ENCODE results near the gene LZTR1.
"Not testable (repeated sequence)": the region's sequence is repeated elsewhere in the genome, so short reads cannot be mapped to it uniquely, and the experiment has no call there.

LZTR1 gene

DNA sequence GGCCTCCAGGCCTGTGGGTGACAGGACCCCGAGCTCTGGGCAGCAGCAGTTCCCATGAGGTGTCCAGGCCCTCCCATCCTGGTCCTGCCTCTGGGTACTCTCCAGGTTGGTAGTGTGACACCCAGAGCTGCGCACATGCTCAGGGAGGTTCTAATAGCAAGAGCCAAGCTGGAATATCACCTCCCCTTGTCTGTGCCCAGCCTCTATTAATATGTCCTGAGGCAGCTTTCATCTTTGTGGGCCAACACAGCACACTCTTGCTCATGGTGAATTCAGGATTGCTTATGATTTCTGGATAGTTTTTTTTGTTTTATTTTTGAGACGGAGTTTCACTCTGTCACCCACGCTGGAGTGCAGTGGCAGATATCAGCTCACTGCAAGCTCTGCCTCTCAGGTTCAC lies 36.2 kb downstream of the LZTR1 start:
- DNase-seq: no peak

DNA sequence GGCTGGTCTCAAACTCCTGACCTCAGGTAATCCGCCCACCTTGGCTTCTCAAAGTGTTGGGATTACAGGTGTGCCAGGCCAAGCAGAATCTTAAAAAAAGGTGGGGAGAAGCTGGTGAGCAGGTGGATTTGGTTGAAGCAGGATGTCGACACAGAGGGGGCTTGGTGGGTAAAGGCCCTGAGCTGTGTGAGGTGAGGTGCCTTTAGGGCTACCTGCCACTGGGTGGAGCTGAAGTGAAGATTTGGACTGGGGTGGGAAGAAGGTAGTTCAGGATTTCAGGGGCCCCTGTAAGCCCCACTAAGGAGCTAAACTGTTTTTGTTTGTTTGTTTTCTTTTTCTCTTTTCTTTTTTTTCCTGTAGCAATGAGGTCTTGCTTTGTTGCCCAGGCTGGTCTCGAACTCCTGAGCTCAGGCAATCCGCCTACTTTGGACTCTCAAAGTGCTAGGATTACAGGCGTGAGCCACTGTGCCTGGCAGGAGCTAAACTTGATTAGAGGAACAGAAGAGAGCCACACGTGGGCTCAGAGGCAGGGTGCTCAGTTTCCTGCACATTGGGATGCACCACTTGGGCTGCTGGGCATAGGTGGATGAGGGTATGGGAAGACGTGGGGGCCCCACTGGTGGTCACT lies 38.8 kb downstream of the LZTR1 start:
- DNase-seq: no peak

DNA sequence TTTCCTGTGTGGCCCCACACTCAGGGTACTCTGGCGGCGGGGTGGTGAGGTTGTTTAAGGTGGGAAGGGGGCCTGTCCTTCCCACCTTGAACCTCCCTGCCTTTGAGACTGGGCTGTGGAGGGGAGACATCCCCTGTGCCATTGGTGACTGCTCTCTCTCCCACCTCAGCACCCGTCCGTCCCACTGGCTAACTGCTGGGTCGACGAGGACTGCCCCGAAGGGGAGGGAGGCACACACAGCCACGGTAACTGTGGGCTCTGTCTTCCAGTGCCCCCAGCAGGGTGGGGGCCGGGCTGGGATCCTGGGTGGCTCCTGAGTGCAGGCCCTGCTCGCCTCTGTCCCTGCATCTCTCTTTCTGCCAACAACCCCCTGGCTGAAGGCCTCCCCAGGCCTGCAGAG lies 40.4 kb downstream of the LZTR1 start:
- no peak for DNase-seq

DNA sequence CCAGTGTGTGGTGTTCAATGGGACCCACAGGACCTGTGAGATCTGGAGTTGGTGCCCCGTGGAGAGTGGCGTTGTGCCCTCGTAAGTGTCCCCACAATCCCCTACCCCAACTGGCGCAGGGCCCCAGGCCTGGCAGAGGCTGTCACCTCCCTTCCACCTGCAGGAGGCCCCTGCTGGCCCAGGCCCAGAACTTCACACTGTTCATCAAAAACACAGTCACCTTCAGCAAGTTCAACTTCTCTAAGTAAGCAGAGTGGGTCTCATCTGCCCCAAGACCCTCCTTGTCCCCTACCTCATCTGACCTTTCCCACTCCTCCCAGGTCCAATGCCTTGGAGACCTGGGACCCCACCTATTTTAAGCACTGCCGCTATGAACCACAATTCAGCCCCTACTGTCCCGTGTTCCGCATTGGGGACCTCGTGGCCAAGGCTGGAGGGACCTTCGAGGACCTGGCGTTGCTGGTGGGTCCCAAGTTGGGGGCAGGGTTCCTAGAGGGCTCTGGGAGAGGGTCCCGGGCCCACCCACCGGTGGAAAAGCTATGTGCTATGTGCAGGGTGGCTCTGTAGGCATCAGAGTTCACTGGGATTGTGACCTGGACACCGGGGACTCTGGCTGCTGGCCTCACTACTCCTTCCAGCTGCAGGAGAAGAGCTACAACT lies 41.0 kb downstream of the LZTR1 start:
- DNase-seq: no peak

DNA sequence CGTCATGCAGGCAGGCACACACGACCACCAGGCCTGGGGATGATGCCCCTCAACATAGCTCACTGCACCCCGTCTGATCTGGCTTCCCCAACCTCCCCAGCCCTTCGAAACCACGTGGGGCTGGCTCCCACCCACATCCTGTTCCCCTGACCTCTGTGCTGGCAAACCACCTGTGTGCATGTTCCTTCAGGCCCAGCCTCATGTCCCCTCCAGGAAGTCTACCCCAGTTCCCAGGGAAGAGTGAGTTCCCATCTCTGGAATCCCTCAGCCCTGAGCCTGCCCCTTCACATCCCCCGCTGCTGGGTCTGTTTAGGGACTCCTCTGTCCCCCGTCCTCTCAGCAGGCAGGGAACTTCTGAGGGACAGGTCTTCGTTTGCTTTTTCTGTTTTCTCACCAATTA lies 43.2 kb downstream of the LZTR1 start:
- DNase-seq: no peak

DNA sequence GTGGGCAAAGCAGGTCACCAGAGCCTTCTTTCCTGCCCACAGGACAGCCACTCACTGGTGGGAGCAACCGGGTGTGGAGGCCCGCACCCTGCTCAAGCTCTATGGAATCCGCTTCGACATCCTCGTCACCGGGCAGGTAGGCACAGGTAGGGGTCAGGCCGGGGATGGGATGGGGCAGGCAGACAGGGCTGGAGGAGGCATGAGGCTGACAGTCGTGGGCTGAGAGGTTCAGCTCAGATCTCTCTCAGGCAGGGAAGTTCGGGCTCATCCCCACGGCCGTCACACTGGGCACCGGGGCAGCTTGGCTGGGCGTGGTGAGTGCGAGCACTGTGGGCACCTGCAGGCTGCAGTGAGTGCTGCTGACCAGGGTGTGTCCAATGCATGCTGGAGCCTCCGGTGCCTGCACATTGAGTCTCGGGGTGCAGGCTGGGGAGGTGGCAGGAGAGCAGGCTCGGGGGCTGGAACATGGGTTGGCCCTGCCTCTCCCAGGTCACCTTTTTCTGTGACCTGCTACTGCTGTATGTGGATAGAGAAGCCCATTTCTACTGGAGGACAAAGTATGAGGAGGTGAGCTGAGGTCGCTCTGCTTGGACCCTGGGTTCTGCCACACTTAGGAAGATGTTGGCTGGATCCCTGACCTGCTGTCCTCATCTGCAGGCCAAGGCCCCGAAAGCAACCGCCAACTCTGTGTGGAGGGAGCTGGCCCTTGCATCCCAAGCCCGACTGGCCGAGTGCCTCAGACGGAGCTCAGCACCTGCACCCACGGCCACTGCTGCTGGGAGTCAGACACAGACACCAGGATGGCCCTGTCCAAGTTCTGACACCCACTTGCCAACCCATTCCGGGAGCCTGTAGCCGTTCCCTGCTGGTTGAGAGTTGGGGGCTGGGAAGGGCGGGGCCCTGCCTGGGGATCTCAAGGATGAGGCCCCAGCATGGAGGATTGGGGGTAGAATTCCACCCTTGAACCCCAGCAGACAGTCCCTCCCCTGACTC lies 44.0 kb downstream of the LZTR1 start:
- no peak for DNase-seq

DNA sequence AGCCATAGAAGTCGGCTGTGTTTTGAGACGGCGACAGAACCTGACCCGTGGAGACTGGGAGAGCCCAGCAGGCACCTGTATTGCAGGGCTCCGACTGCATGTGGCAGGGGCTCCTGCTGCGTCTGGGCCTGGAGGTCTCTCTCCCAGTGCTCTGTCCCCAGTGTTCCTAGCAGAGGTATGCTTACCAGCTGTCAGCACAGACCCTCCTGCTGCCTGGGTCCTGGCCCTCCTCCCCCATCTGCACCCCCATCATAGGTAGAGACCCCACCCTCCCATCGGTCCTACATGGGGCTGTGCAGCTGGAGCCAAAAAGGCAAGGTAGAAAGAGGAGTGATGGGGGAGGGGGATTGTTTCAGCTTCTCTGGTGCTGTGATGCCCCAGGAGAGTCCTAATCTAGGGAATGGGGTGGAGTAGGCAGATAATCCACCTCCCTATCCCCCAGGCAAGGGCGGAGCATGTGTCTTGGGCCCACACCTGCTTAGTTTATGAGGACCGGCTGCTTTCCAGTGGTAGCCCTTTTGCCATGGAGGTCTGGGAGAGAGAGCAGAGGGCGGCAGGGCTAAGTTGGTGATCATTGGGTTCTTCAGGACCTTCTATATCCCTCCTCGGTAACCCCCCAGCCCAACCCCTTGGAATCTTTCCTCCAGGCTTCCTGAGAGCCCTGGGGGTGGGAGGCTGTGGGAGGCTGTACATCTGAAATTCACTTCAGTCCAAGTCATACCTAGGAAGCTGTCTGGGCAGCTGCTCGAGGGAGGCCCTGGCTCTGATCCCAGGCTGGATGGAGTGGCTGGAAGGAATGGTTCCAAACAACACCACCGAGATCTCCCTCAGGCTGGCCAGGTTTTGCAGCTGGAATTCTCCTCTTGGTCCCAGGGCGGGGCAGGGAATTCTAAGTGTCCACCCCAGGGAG lies 44.9 kb downstream of the LZTR1 start:
- DNase-seq: no peak

DNA sequence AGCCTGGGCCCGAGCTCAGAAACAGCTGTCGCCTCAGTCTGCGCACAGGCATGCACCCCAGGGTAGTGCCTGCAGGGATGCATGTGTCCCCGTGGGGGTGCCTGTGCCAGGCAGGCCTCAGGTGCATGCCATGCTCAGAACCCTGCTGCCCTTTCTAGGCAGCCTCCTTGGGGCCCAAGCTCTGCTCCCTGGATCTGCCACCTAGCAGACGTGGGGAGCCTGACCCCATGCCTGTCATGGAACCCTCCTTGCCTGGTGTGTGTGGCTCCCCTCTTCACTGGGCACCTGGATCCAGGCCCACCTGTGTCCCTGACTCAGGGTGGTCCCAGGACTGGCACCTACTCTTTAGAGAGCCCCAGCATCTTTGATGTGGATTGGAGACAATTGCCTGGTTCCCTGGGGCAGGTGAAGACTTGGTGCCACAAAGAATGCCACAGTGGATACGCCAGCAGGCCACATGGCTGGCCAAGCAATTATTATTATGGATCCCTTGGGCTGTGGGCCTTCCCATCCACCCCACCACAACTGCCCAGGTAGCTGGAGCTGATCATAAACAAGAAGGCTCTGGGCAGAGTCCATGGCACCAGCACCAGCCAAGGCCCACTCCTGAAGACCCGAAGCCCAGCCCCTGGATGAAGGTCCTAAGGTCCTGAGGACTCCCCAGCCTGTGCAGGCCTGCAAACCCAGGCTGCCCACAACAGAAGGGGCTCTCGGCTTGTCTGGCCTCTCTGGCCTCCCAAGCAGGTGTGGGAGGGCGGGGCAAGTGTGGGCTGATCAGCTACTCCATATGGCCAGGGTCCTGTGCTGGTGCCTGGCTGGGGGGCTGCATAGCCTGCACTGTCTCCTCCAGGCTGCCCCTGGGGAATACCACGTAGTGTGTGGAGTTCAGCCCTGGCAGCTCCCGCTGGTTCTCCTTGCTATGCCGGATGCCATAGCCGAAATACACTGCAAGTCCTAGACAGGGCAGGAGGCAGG lies 46.5 kb downstream of the LZTR1 start:
- no peak for DNase-seq

DNA sequence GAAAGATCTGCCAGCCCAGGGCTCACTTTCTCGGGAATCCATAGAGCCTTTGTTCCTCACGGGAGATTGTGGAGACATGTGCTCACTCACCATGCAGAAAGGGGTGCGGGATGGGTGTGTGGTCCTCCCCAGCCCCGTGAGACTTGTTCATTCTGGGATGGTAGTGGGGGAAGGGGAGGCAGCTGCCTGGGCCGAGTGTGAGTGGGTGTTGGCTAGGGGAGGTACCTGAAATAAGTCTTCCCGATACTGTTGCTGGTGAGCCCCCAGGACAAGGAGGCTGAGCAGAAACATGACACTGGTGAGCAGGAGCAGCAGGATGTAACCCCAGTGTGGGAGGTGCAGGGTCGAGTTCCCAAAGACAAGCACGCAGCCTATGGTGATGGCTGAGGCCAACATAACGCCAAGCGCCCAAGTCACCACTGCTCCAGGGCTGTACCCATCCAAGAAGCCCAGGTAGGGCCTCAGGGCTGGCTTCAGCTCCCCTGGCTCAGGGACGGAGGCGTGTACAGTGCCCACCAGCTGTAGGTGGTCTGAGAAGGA lies 47.5 kb downstream of the LZTR1 start:
- no peak for DNase-seq

DNA sequence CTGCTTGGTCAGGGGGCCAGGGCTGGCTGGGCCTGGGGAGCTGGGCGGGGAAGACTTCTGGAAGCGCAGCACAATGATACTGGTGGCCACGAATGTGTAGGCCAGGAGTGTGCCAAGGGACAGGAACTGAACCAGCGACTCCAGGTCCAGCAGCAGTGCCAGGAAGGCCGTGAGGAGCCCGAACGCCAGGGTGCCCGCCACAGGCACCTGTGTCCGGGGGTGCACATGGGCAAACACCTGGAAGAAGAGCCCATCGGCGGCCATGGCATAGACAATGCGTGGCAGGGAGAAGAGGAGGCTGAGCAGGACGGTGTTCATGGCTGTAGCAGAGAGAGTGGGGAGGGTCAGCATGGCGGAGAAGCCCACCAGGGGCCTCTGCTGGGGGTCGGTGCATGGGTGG lies 47.9 kb downstream of the LZTR1 start:
- DNase-seq: no peak

DNA sequence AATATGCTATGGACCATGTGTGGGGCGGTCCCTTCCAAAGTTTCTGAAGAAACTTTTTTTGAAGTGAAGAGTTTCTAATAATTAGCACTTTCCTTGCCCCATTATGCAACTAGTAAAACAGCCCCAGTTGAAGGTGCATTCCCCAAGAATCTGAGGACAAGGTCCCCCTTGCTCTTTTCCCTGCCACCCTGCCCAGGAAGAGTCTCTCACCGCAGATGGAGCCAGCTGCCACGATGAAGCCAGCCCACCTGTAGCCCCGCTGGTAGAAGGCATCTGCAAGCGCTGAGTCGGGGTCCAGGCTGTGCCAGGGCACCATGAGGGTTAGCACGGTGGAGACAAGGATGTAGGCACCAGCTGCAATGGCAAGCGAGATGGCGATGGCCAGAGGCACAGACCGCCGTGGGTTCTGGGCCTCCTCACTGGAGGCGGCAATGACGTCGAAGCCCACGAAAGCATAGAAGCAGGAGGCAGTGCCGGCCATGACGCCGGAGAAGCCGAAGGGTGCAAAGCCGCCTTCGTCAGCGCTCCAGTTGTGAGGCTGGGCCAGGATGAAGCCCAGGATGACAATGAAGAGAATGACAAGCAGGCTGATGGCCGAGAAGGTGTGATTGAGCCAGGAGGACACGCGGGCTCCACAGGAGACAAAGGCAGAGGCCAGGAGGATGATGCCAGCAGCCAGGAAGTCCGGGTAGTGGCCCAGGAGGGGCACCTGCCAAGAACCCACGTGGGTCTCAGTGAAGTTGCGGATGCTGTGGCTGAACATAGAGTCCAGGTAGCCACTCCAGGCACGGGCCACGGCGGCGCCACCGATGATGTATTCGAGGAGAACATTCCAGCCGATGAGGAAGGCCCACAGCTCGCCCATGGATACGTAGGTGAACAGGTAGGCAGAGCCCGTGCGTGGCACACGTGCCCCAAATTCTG lies 48.8 kb downstream of the LZTR1 start:
- no peak for DNase-seq

DNA sequence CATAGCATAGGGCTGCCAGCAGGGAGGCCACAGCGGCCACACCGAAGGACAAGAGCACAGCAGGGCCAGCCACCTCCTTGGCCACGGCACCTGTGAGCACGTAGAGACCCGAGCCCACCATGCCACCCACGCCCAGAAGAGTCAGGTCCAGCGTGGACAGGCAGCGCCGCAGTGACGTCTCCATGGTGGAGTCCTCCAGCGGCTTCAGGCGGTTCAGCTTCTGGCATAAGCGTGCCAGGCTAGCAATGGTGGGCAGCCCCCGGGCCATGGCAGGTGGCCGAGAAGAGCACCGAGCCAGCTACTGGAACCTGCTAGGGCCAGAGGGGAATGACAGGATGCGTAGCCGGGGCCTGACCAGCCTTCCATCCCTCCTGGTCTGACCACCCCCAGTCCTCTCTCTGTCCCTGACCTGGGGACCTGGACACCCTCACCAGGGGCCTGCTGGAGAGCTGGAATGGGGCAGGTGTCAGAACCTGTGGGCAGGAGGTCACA lies 49.5 kb downstream of the LZTR1 start:
- no peak for DNase-seq

DNA sequence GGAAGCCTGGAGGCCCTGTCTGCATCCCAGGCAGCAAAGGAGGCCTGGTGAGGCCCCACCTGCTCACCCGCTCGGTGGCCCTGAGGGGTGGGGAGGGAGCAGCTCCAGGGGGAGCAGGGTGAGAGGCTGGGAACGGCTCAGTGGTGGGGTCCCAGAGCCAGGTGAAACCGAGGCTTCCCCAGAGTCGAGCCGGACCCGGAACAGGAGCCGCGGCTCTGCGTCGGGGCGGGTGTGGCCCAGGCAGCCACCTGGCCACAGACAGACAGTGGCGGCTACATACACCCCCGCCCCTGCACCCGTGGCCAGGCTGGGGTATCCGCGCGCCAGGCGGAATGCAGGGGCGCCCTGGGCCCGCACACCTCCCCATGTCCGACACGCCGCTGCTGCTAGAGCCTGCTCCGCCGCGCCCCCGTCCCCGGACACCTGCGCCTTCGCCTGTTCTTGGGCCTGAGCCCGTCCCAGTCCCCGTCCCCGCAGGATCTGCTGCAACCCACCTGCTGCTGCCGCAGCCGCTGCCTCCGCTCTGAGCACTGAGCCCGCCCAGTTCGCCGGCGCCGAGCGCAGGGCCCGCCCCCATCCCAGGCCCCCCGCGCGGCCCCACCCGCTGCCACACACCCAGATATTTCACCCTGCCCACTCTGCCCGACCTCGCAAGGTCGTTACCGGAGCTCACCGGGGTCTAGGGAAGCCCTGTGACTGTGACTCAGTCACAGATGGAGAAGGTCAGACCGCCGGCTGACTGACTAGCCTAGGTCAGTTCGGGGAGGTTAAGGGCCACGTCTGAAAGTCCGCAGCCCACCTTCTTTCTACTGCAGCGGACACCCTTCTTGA lies 50.2 kb downstream of the LZTR1 start, which contains the start of gene SLC7A4:
Gene SLC7A4 (minus strand): TSS at position 525 of the 831 bp plus-strand sequence. CDS start 749 bp downstream, outside the sequence.
- no peak for DNase-seq

DNA sequence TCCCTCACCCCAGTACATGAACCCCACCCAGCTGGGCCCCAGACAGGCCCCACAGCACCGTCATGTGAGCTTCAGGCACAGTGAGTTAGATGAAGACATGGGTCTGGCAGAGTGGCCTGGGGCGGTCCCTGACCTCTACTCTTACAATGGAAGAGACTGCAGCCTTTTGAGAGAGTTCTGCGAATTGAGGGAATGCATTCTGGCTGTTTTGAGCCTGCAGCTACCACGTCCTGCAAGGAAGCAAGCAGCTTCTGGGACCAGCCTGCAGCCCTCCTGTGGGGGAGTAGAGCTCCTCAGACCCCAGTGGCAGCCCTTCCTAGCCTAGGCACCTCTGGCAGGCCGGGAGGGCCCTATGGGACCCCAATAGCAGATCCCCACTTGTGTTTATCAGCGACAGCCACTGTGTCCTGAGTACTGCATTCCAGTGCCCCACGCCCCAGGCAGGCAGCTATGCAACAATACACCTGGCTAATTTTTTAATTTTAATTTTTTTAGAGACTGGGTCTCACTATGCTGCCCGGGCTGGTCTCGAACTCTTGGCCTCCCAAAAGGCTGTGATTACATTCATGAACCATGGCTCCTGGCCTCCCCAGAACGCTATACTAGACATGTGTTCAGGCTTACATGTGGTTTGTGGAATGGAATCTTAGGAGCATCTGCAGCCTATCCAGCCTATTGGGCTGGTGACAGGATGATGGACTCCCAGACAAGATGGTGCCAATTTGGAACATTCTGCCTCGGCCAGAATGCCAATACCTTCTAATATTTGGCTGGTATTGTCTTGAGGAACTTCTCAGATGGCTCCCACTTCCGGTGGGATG lies 51.0 kb downstream of the LZTR1 start:
- DNase-seq: no peak

DNA sequence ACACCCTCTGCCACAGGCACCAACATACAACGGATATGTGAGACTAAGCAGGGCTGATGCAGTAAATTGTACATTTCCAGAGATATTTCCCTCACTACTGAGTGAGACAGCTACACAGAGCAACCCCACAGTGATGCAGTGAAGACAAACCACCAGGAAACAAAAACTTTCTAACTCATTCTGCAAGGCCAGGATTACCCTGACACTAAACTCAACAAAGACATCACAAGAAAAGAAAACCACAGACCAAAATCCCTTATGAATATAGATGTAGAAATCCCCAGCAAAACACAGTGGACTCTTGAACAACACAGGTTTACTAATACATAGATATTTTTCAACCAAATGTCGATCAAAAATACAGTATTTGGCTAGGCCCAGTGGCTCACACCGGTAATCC lies 51.8 kb downstream of the LZTR1 start:
- DNase-seq: no peak

DNA sequence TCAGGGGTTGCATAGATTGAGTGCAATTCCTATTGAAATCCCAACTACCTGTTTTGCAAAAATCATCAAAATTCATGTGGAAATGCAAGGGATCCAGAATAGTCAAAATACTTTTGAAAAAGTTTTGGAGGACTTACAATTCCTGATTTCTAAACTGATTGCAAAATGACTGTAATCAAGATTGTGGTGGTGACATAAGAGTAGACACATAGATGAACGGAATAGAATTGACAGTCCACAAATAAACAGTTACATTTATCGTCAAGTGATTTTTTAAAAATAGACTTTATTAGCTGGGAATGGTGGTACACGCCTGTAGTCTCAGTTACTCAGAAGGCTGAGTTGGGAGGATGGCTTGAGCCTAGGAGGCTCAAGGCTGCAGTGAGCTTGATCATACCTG lies 52.9 kb downstream of the LZTR1 start:
- no peak for DNase-seq

DNA sequence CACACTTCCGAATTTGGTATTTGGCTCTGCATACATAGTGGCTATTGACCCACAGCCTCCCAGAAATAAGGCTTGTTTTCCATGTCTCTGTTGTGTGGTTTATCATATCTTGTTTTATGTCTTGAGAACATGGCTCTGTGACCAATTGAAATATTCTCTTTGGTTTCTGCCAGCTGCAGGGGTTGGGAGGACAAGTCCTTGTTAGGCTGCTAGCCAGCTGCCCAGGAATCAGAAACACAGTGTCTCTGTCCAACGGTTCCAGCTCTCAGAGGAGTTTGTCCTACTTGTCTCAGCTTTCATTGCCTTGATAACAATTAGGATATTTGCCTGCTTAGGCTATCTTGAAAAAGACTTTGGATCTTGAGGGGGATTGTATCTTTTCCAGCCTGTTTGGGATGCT lies 56.3 kb downstream of the LZTR1 start:
- DNase-seq: no peak

DNA sequence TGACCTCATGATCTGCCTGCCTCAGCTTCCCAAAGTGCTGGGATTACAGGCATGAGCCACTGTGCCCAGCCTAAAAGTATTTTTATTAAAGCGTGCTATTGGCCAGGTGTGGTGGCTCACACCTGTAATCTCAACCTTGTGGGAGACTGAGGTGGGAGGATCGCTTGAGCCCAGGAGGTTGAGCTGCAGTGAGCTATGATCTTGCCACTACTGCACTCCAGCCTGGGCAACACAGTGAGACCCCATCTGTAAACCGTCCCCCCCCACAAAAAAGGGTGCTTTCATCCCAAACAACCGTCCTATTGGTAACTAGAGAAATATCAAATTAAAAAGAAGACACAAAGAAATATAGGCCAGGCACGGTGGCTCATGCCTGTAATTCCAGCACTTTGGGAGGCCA lies 57.1 kb downstream of the LZTR1 start:
- not testable (repeated sequence) for DNase-seq
